HepG2 (cell line): ENCODE measurements around the gene SLC35F6. TPM values are rescaled to one million over a fixed set of nuclear protein-coding genes. Genes with fewer than 3 reads are reported as not detected.
A peak's percentile ranks its signal among the peaks of the same experiment; 100 is the strongest.

Source experiments
- KIAA2018 ChIP-seq: sonication (generic); formaldehyde crosslinking; IDR thresholded peaks from 2 replicates; pipeline ENCODE4 v1.5.0; 2020; ENCODE audit warnings: mild to moderate bottlenecking, missing genetic modification reagents, borderline replicate concordance
- KLF16 ChIP-seq, 2 experiments: sonication (generic) in 1 of 2; formaldehyde crosslinking in 1 of 2; IDR thresholded peaks; 2 replicates each; pipeline versions ENCODE4 v1.6.1 to v1.8.0; 2016 to 2023; ENCODE audit warnings: missing genetic modification reagents in 2 of 2, missing compliant biosample characterization in 1 of 2
- NFAT5 ChIP-seq: sonication (generic); formaldehyde crosslinking; IDR thresholded peaks from 2 replicates; pipeline ENCODE4 v1.4.0; 2020; ENCODE audit warnings: missing genetic modification reagents
- NFRKB ChIP-seq: fragments of 450-650 bp; IDR thresholded peaks from 2 replicates; pipeline ENCODE4 v1.6.1; 2017
- RNF219 ChIP-seq: sonication (generic); formaldehyde crosslinking; IDR thresholded peaks from 2 replicates; pipeline ENCODE4 v1.5.0; 2020; ENCODE audit warnings: mild to moderate bottlenecking, missing genetic modification reagents
- SAP130 ChIP-seq: IDR thresholded peaks from 2 replicates; pipeline ENCODE4 v1.6.1; 2016; ENCODE audit warnings: low read depth
- SMYD3 ChIP-seq: sonication (generic); formaldehyde crosslinking; IDR thresholded peaks from 2 replicates; pipeline ENCODE4 v1.8.1; 2023; ENCODE audit warnings: mild to moderate bottlenecking, missing genetic modification reagents
- SYNCRIP ChIP-seq: fragments of 200-400 bp; formaldehyde crosslinking; IDR thresholded peaks from 2 replicates; pipeline ENCODE4 v1.6.1; 2018; ENCODE audit warnings: mild to moderate bottlenecking, low read depth, low read length; ENCODE audit not compliant: insufficient read depth
- ZMAT5 ChIP-seq: sonication (generic); formaldehyde crosslinking; IDR thresholded peaks from 2 replicates; pipeline ENCODE4 v1.5.0; 2020; ENCODE audit warnings: mild to moderate bottlenecking, low read depth, missing genetic modification reagents, borderline replicate concordance
- ZNF207 ChIP-seq: fragments of 450-650 bp; IDR thresholded peaks from 2 replicates; pipeline ENCODE4 v1.6.1; 2016; ENCODE audit warnings: antibody characterized with exemption, borderline replicate concordance
- ZNF557 ChIP-seq: sonication (generic); formaldehyde crosslinking; IDR thresholded peaks from 2 replicates; pipeline ENCODE4 v1.4.0; 2020; ENCODE audit warnings: missing genetic modification reagents
- ZNF891 ChIP-seq: sonication (generic); formaldehyde crosslinking; IDR thresholded peaks from 2 replicates; pipeline ENCODE4 v1.5.0; 2020; ENCODE audit warnings: mild to moderate bottlenecking, missing genetic modification reagents
- polyA plus RNA-seq, 8 experiments: library from polyadenylated mRNA; depleted of rRNA in 3 of 8; stranded (reverse) in 7 of 8; unstranded in 1 of 8; fragments of >200 nt; fragmentation: Illumina TruSeq in 4 of 8; extraction: Trizol in 4 of 8; gene quantifications; 2 replicates each; pipeline versions ENCODE4 v1.2.1 to v1.2.3, GENCODE V29; 2011 to 2016; ENCODE audit warnings: low read depth in 4 of 8, missing spikeins in 1 of 8, mixed read lengths in 1 of 8; ENCODE audit not compliant: insufficient read depth in 1 of 8
- total RNA-seq, 5 experiments: library from RNA; depleted of rRNA; stranded (reverse); fragments of >200 nt; fragmentation: Illumina TruSeq; extraction: Trizol; gene quantifications; 2 replicates each; pipeline ENCODE4 v1.2.3, GENCODE V29; 2016; ENCODE audit warnings: low read depth in 1 of 5

The SLC35F6 gene
- total and polyA plus RNA-seq, 2 of the 13 experiments (the other 11 are each of a cell fraction or from before 2014, with no cell fraction given): 15.2 to 21.2 TPM

- TF ChIP-seq KIAA2018 (CRISPR knock-in tag) (peak; percentile 66; the same call in 1 of the 2 replicates), SAP130 (peak; percentile 97), ZNF557 (CRISPR knock-in tag) (peak; percentile 100), SMYD3 (peak; percentile 100), KLF16 (CRISPR knock-in tag; IDR thresholded peaks at IDR 0.05) (peak in 1 of 2 experiments; percentile 99; a peak in 2 of 4 replicates), ZNF891 (CRISPR knock-in tag) (no peak), NFRKB (no peak), RNF219 (CRISPR knock-in tag) (0 out of 2 replicates have a peak, but pooled peaks have one; percentile 65), SYNCRIP (no peak), ZNF207 (no peak), ZMAT5 (no peak), NFAT5 (CRISPR knock-in tag) (peak; percentile 98)
These were observed 21.5 kb downstream of the SLC35F6 start, which contains the start of gene CENPA (continued) for GRCh38 chr2:26785431-26786206.
